Fibroblast of lung (primary cell): ENCODE data around the gene DYNLT1.

Experiments used
- EZH2 ChIP-seq: IDR thresholded peaks from 2 replicates; pipeline ENCODE4 v1.5.1; 2012; ENCODE audit warnings: low read length, control low read depth, mild to moderate bottlenecking; ENCODE audit errors: missing control alignments
- TF ChIP-seq, protein P1 (sequence below), 2 donors: IDR thresholded peaks in 1 of 2; conservative IDR thresholded peaks in 1 of 2; 1 replicate in 1 of 2; 2 replicates in 1 of 2; pipeline ENCODE4 v1.5.1; 2011 to 2012; ENCODE audit warnings: low read length in 2 of 2, control low read depth in 1 of 2, inconsistent platforms in 1 of 2, low read depth in 1 of 2, mild to moderate bottlenecking in 1 of 2

- TF ChIP-seq, protein P1, sequence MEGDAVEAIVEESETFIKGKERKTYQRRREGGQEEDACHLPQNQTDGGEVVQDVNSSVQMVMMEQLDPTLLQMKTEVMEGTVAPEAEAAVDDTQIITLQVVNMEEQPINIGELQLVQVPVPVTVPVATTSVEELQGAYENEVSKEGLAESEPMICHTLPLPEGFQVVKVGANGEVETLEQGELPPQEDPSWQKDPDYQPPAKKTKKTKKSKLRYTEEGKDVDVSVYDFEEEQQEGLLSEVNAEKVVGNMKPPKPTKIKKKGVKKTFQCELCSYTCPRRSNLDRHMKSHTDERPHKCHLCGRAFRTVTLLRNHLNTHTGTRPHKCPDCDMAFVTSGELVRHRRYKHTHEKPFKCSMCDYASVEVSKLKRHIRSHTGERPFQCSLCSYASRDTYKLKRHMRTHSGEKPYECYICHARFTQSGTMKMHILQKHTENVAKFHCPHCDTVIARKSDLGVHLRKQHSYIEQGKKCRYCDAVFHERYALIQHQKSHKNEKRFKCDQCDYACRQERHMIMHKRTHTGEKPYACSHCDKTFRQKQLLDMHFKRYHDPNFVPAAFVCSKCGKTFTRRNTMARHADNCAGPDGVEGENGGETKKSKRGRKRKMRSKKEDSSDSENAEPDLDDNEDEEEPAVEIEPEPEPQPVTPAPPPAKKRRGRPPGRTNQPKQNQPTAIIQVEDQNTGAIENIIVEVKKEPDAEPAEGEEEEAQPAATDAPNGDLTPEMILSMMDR (conservative IDR thresholded peaks at IDR 0.05 in 1 of 2, IDR thresholded peaks at IDR 0.05 in 1 of 2; ENCODE audit: low read depth in 1 of 2, low read length in 2 of 2) = no peak
- no peak for TF ChIP-seq EZH2
Measured at GRCh38 chr6:158684745-158685324, 40.3 kb upstream of the DYNLT1 start.
